H9 (cell line): ENCODE data around the gene SLC34A1. TPM values are rescaled to one million over a fixed set of nuclear protein-coding genes. Genes with fewer than 3 reads are reported as not detected.

Source experiments
- DNase-seq: peaks from one replicate; pipeline ENCODE4 v3.0.0-alpha.2; 2017
- H2AFZ ChIP-seq: one replicate; pipeline ENCODE4 v1.6.1; 2013; ENCODE audit warnings: mild to moderate bottlenecking, low read length, control low read depth, moderate library complexity
- H2AK5ac ChIP-seq: 2 replicates; pipeline ENCODE4 v1.6.1; 2013; ENCODE audit warnings: low read length, control low read depth, mixed read lengths; ENCODE audit not compliant: insufficient read length
- H2BK120ac ChIP-seq: one replicate; pipeline ENCODE4 v1.6.1; 2013; ENCODE audit warnings: low read depth, mild to moderate bottlenecking, low read length, control low read depth, inconsistent platforms; ENCODE audit not compliant: poor library complexity, severe bottlenecking
- H2BK12ac ChIP-seq: 2 replicates; pipeline ENCODE4 v1.6.1; 2013; ENCODE audit warnings: low read length, control low read depth, mixed read lengths, low read depth; ENCODE audit not compliant: insufficient read length
- H2BK15ac ChIP-seq: 2 replicates; pipeline ENCODE4 v1.6.1; 2013; ENCODE audit warnings: low read depth, low read length, control low read depth
- H2BK20ac ChIP-seq: one replicate; pipeline ENCODE4 v1.6.1; 2013; ENCODE audit warnings: low read depth, mild to moderate bottlenecking, low read length, control low read depth, inconsistent platforms; ENCODE audit not compliant: poor library complexity, severe bottlenecking
- H2BK5ac ChIP-seq: 2 replicates; pipeline ENCODE4 v1.6.1; 2013; ENCODE audit warnings: low read length, control low read depth, mixed read lengths; ENCODE audit not compliant: insufficient read length
- H3K14ac ChIP-seq: 2 replicates; pipeline ENCODE4 v1.6.1; 2013; ENCODE audit warnings: low read length, control low read depth; ENCODE audit not compliant: insufficient read depth
- H3K18ac ChIP-seq: 2 replicates; pipeline ENCODE4 v1.6.1; 2013; ENCODE audit warnings: low read depth, mild to moderate bottlenecking, mixed read lengths, low read length, control low read depth; ENCODE audit not compliant: insufficient read length
- H3K23ac ChIP-seq: 2 replicates; pipeline ENCODE4 v1.6.1; 2013; ENCODE audit warnings: low read length, control low read depth, mixed read lengths, low read depth; ENCODE audit not compliant: insufficient read length
- H3K23me2 ChIP-seq: 2 replicates; pipeline ENCODE4 v1.6.1; 2013; ENCODE audit warnings: low read depth, mild to moderate bottlenecking, mixed read lengths, low read length, control low read depth; ENCODE audit not compliant: insufficient read length, poor library complexity, severe bottlenecking
- H3K27ac ChIP-seq: 2 replicates; pipeline ENCODE4 v1.5.1; 2013; ENCODE audit warnings: low read length, control low read depth, mixed read lengths, low read depth; ENCODE audit not compliant: insufficient read length
- H3K27me3 ChIP-seq: 2 replicates; pipeline ENCODE4 v1.6.1; 2013; ENCODE audit warnings: low read length, control low read depth, inconsistent platforms; ENCODE audit not compliant: insufficient read depth
- H3K4ac ChIP-seq: 2 replicates; pipeline ENCODE4 v1.6.1; 2013; ENCODE audit warnings: low read depth, mild to moderate bottlenecking, control low read depth, inconsistent platforms, low read length, moderate library complexity
- H3K4me1 ChIP-seq: 2 replicates; pipeline ENCODE4 v1.6.1; 2013; ENCODE audit warnings: low read length, control low read depth, inconsistent platforms; ENCODE audit not compliant: insufficient read depth
- H3K4me2 ChIP-seq: 2 replicates; pipeline ENCODE4 v1.6.1; 2013; ENCODE audit warnings: low read length, control low read depth, mixed read lengths; ENCODE audit not compliant: insufficient read length, insufficient read depth
- H3K56ac ChIP-seq: 2 replicates; pipeline ENCODE4 v1.6.1; 2013; ENCODE audit warnings: low read depth, mild to moderate bottlenecking, mixed read lengths, low read length, control low read depth; ENCODE audit not compliant: insufficient read length
- H3K79me1 ChIP-seq: 2 replicates; pipeline ENCODE4 v1.6.1; 2013; ENCODE audit warnings: low read depth, mild to moderate bottlenecking, moderate library complexity, low read length, control low read depth, inconsistent platforms; ENCODE audit not compliant: insufficient read depth, poor library complexity, severe bottlenecking
- H3K79me2 ChIP-seq: 2 replicates; pipeline ENCODE4 v1.6.1; 2013; ENCODE audit warnings: low read length, control low read depth, inconsistent platforms; ENCODE audit not compliant: insufficient read depth
- H3K9ac ChIP-seq: 2 replicates; pipeline ENCODE4 v1.6.1; 2013; ENCODE audit warnings: low read length, control low read depth, mixed read lengths; ENCODE audit not compliant: insufficient read length; ENCODE audit errors: extremely low read depth
- H3K9me3 ChIP-seq: one replicate; pipeline ENCODE4 v1.6.1; 2013; ENCODE audit warnings: low read depth, low read length, inconsistent platforms; ENCODE audit not compliant: control insufficient read depth
- H3T11ph ChIP-seq: one replicate; pipeline ENCODE4 v1.6.1; 2013; ENCODE audit warnings: mild to moderate bottlenecking, low read length, control low read depth, inconsistent platforms
- H4K20me1 ChIP-seq: one replicate; pipeline ENCODE4 v1.6.1; 2013; ENCODE audit not compliant: control insufficient read depth, insufficient read length, insufficient read depth
- H4K5ac ChIP-seq: 2 replicates; pipeline ENCODE4 v1.6.1; 2013; ENCODE audit warnings: low read depth, mild to moderate bottlenecking, mixed read lengths, low read length, control low read depth; ENCODE audit not compliant: insufficient read length
- H4K8ac ChIP-seq: replicated peaks from 2 replicates; pipeline ENCODE4 v1.6.1; 2013; ENCODE audit warnings: low read length, control low read depth, mixed read lengths, low read depth; ENCODE audit not compliant: insufficient read length
- H4K91ac ChIP-seq: 2 replicates; pipeline ENCODE4 v1.6.1; 2013; ENCODE audit warnings: low read depth, mild to moderate bottlenecking, moderate library complexity, mixed read lengths, low read length, control low read depth; ENCODE audit not compliant: insufficient read length
- H3K27ac Mint-ChIP-seq, 3 experiments: 2 replicates in 2 of 3; 3 replicates in 1 of 3; pipeline ENCODE4 v1.8.0; 2020 to 2021; ENCODE audit warnings: mixed read lengths in 3 of 3, mild to moderate bottlenecking in 1 of 3, moderate library complexity in 1 of 3
- H3K27me3 Mint-ChIP-seq: 2 replicates; pipeline ENCODE4 v1.8.0; 2021; ENCODE audit warnings: low read depth, mild to moderate bottlenecking, moderate library complexity, mixed read lengths
- H3K36me3 Mint-ChIP-seq, 3 experiments: 2 replicates in 2 of 3; 3 replicates in 1 of 3; pipeline ENCODE4 v1.8.0; 2020 to 2021; ENCODE audit warnings: low read depth in 3 of 3, mixed read lengths in 3 of 3; ENCODE audit not compliant: insufficient read depth in 1 of 3
- H3K4me1 Mint-ChIP-seq, 2 experiments: 2 replicates each; pipeline ENCODE4 v1.8.0; 2020; ENCODE audit warnings: mixed read lengths in 2 of 2
- H3K4me3 Mint-ChIP-seq, 2 experiments: 2 replicates in 1 of 2; 3 replicates in 1 of 2; pipeline ENCODE4 v1.8.0; 2020 to 2021; ENCODE audit warnings: mild to moderate bottlenecking in 2 of 2, mixed read lengths in 2 of 2, moderate library complexity in 1 of 2
- H3K9me3 Mint-ChIP-seq, 2 experiments: 2 replicates in 1 of 2; 3 replicates in 1 of 2; pipeline ENCODE4 v1.8.0; 2020; ENCODE audit warnings: mild to moderate bottlenecking in 2 of 2, mixed read lengths in 2 of 2, moderate library complexity in 1 of 2
- WGBS: extraction: QIAGEN DNeasy Blood & Tissue Kit; methylation state at CpG from one replicate; pipeline ENCODE4 v1.1.7; 2013; ENCODE audit warnings: missing lambda C conversion rate, low lambda C conversion rate, mixed read lengths; ENCODE audit not compliant: insufficient read length; ENCODE audit errors: extremely low coverage; 5-methylcytosine and 5-hydroxymethylcytosine counted together
- total RNA-seq: library from RNA; stranded (reverse); gene quantifications from 2 replicates; pipeline ENCODE4 v1.2.1, GENCODE V29; 2021
- TF ChIP-seq, protein P1 (sequence below): fragments of 200-600 bp; sonication (generic); conservative IDR thresholded peaks from 3 replicates; pipeline ENCODE4 v1.8.0; 2021; ENCODE audit warnings: antibody characterized with exemption, mild to moderate bottlenecking

The SLC34A1 gene
- total RNA-seq, 1 experiment from 2014 or later: not detected

DNA sequence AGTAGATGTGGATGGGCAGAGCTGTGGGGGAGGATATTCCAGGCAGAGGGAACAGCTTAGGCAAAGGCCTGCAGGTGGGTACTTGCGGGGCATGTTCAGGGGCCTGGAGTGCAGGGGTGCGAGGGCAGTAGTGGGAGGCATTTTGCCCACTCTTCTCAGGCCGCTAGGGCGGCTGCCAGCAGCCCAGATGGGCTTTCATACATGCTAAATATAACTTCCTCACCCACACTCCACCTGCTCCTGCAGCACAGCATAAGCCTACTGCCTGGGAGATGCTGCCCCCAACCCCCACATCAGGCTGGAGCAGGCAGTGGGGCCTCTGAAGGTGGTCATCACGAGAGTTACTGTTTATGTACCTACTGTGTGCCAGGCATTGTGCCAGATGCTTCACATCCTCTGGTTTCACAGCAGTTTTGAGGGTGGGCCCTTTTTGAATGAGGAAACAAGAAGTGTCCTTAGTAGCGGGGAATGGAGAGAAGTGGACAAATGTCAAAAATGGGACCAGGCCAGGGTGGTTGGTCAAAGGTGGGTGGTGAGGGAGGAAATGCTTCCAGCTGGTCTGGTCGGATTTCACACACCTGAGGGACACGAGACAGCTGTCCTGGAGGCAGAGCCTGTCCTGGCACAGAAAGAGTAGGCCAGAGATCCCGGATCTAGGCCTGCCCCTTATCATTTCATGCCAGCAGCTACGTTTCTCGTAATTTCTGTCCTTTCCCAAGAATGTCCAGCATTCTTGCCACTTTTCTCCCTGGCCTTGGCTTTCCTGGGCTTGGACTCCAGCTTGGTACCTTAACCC is 14.4 kb upstream of the SLC34A1 start:
- H3K9me3 ChIP-seq: no peaks in the 10 kb centered on the region
- no peak overlapping the region for H2BK120ac ChIP-seq
- Mint-ChIP-seq H3K4me1 (peaks cover 42 to 68% of the 10 kb centered on the region in 2 experiments), H3K36me3 (peaks cover 8 to 22% (median 8%) of the 10 kb centered on the region in 3 experiments), H3K27me3 (peaks cover 22% of the 10 kb centered on the region), H3K27ac (peak overlapping the region; percentile 6 to 83 (median 42); a peak in 4 of 7 replicates), H3K9me3 (no peaks in the 10 kb centered on the region; a peak in 1 of 5 replicates), H3K4me3 (peak overlapping the region in 1 of 2 experiments; percentile 56; a peak in 2 of 5 replicates)
- H2BK5ac ChIP-seq: no peak overlapping the region
- H4K5ac ChIP-seq: no peak overlapping the region
- no peak overlapping the region for H2AK5ac ChIP-seq
- H2BK15ac ChIP-seq: no peak overlapping the region
- H3K27me3 ChIP-seq: no peaks in the 10 kb centered on the region; the same call in 1 of the 2 replicates
- H3K56ac ChIP-seq: no peak overlapping the region
- H2BK12ac ChIP-seq: no peak overlapping the region
- peaks cover 11% of the 10 kb centered on the region; the same call in 1 of the 2 replicates for H3K4me1 ChIP-seq
- peak overlapping the region; percentile 72 for H3K18ac ChIP-seq
- H3K4ac ChIP-seq: no peak overlapping the region
- H3K23me2 ChIP-seq: peaks cover 10% of the 10 kb centered on the region
- H3K27ac ChIP-seq: no peak overlapping the region
- H3K9ac ChIP-seq: no peak overlapping the region
- no peak overlapping the region for H3T11ph ChIP-seq
- H3K23ac ChIP-seq: no peak overlapping the region
- no CpG with 5 or more reads among the region's 11 CpGs for WGBS
- H2BK20ac ChIP-seq: no peak overlapping the region
- no peaks in the 10 kb centered on the region for H3K79me1 ChIP-seq
- TF ChIP-seq, protein P1, sequence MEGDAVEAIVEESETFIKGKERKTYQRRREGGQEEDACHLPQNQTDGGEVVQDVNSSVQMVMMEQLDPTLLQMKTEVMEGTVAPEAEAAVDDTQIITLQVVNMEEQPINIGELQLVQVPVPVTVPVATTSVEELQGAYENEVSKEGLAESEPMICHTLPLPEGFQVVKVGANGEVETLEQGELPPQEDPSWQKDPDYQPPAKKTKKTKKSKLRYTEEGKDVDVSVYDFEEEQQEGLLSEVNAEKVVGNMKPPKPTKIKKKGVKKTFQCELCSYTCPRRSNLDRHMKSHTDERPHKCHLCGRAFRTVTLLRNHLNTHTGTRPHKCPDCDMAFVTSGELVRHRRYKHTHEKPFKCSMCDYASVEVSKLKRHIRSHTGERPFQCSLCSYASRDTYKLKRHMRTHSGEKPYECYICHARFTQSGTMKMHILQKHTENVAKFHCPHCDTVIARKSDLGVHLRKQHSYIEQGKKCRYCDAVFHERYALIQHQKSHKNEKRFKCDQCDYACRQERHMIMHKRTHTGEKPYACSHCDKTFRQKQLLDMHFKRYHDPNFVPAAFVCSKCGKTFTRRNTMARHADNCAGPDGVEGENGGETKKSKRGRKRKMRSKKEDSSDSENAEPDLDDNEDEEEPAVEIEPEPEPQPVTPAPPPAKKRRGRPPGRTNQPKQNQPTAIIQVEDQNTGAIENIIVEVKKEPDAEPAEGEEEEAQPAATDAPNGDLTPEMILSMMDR: no peak
- H4K91ac ChIP-seq: no peak overlapping the region
- no peak overlapping the region for H4K8ac ChIP-seq
- no peak for DNase-seq
- H3K14ac ChIP-seq: no peak overlapping the region
- no peaks in the 10 kb centered on the region for H3K79me2 ChIP-seq
- H4K20me1 ChIP-seq: no peaks in the 10 kb centered on the region
- peak overlapping the region; percentile 33 for H3K4me2 ChIP-seq
- H2AFZ ChIP-seq: no peak overlapping the region
